ENCODE results near the gene DNAJC24.

DNA sequence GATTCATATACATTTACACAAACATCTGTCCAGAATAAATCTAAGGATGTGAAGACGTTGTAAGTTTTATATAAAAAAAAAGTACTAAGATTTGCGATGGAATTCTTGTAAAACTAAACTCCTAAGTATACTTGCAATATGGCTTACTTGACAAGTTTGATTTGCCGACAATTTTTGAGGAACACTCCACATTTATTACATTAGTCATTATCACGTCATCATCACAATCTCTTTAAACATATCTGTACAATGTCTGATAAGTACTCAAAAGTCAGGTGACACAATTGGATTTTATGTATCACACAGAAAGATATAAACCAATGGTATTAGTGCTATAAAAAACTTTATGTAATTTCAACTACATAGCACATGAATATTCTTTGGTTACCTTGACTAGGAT lies 109.4 kb downstream of the DNAJC24 start:
- TF ChIP-seq, protein P1, sequence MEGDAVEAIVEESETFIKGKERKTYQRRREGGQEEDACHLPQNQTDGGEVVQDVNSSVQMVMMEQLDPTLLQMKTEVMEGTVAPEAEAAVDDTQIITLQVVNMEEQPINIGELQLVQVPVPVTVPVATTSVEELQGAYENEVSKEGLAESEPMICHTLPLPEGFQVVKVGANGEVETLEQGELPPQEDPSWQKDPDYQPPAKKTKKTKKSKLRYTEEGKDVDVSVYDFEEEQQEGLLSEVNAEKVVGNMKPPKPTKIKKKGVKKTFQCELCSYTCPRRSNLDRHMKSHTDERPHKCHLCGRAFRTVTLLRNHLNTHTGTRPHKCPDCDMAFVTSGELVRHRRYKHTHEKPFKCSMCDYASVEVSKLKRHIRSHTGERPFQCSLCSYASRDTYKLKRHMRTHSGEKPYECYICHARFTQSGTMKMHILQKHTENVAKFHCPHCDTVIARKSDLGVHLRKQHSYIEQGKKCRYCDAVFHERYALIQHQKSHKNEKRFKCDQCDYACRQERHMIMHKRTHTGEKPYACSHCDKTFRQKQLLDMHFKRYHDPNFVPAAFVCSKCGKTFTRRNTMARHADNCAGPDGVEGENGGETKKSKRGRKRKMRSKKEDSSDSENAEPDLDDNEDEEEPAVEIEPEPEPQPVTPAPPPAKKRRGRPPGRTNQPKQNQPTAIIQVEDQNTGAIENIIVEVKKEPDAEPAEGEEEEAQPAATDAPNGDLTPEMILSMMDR (IDR thresholded peaks at IDR 0.05) = no peak
- TF ChIP-seq ZFX (IDR thresholded peaks at IDR 0.05; ENCODE audit: borderline replicate concordance) = no peak
